Progenitor cell of endocrine pancreas (in vitro differentiated cells): ENCODE results near the gene SPSB3. TPM values are rescaled to one million over a fixed set of nuclear protein-coding genes. Genes with fewer than 3 reads are reported as not detected.

Experiments used
- DNase-seq: peaks from one replicate; pipeline ENCODE4 v3.0.0; 2021; ENCODE audit warnings: low spot score; ENCODE audit not compliant: unreplicated experiment
- H3K27ac Mint-ChIP-seq: 2 replicates; pipeline ENCODE4 v1.8.0; 2021; ENCODE audit warnings: mild to moderate bottlenecking, moderate library complexity, mixed read lengths
- H3K27me3 Mint-ChIP-seq: 2 replicates; pipeline ENCODE4 v1.8.0; 2021; ENCODE audit warnings: mixed read lengths
- H3K36me3 Mint-ChIP-seq: 2 replicates; pipeline ENCODE4 v1.8.0; 2022; ENCODE audit warnings: mixed read lengths; ENCODE audit not compliant: insufficient read depth
- H3K4me1 Mint-ChIP-seq: 2 replicates; pipeline ENCODE4 v1.8.0; 2021; ENCODE audit warnings: low read depth, mixed read lengths
- H3K4me3 Mint-ChIP-seq: 2 replicates; pipeline ENCODE4 v1.8.0; 2021; ENCODE audit warnings: low read depth, mild to moderate bottlenecking, moderate library complexity, mixed read lengths
- H3K9me3 Mint-ChIP-seq: 2 replicates; pipeline ENCODE4 v1.8.0; 2021; ENCODE audit warnings: low read depth, mixed read lengths
- CTCF ChIP-seq: fragments of 200-600 bp; sonication (generic); IDR thresholded peaks from one replicate; pipeline ENCODE4 v1.5.0; 2021; ENCODE audit warnings: antibody characterized with exemption, mild to moderate bottlenecking; ENCODE audit not compliant: unreplicated experiment
- total RNA-seq: library from RNA; stranded (reverse); gene quantifications from 2 replicates; pipeline ENCODE4 v1.2.1, GENCODE V29; 2021

SPSB3 gene
- total RNA-seq, 1 donor from 2014 or later, result 47.8 TPM

DNA sequence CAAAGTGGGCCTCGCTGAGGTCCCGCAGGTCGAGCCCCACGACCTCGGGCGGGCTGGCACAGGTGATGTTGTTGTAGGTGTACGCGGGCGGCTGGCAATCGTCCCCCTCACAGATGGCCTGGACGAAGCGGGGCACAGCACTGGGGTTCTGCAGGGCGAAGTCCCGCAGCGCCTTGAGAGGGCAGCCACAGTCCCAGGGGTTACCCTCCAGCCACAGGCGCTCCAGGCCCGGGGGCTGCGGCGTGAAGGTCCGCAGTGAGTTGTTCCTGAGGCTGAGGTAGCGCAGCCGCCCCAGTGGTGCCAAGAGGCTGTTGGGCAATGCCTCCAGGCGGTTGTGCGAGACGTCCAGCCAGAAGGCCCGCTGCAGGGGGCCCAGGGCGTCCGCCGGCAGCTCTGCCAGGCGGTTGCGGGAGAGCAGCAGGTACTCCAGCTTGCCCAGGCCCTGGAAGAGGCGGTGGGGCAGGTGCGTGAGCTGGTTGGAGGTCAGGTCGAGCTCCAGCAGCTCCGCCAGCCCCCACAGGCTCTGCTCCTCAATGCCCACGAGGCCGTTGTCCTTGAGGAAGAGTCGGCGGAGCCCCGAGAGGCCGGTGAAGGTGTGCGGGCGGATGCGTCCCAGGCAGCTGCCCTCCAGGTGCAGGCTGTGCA, 8.4 kb upstream of the SPSB3 start:
- H3K9me3 Mint-ChIP-seq, result no peaks in the 10 kb centered on the region

GRCh38 chr16:1790261-1790610, 7.9 kb upstream of the SPSB3 start:
- H3K9me3 Mint-ChIP-seq, result no peaks in the 10 kb centered on the region
- H3K27ac Mint-ChIP-seq, result no peak overlapping the region
- peak; percentile 9 for DNase-seq
- TF ChIP-seq CTCF, result no peak
- no peak overlapping the region for H3K4me3 Mint-ChIP-seq
- H3K4me1 Mint-ChIP-seq, result peaks cover 1% of the 10 kb centered on the region
- peaks cover 4% of the 10 kb centered on the region for H3K36me3 Mint-ChIP-seq
- no peaks in the 10 kb centered on the region for H3K27me3 Mint-ChIP-seq

More for the DNA sequence above, 8.4 kb upstream of the SPSB3 start:
- Mint-ChIP-seq H3K4me1 (peaks cover 3% of the 10 kb centered on the region), H3K36me3 (peaks cover 4% of the 10 kb centered on the region), H3K27ac (no peak overlapping the region), H3K4me3 (no peak overlapping the region), H3K27me3 (no peaks in the 10 kb centered on the region)
- DNase-seq, result no peak
- TF ChIP-seq CTCF, result no peak

DNA sequence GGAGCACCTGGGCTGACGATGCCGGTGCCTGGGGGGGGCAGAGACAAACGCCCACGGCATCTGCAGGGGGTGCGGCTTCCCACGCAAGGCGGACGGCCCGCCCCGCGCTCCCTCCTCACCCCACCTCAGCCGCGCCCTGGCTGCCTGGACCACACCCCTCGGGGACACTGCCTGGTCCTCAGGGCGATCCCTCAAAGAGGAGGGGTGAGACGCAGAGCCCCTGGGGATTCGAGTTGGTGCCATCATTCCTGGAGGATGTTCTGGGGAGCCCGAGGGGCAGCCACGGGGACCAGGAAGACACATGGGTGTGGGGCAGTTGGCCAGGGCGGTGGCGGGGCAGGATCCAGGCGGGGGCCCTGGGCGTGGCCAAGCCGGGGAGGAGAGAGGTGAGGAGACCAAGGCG, 7.3 kb upstream of the SPSB3 start:
- peaks cover 1% of the 10 kb centered on the region for H3K4me1 Mint-ChIP-seq
- TF ChIP-seq CTCF, result no peak
- no peak for DNase-seq
- H3K9me3 Mint-ChIP-seq, result no peaks in the 10 kb centered on the region
- no peak overlapping the region for H3K27ac Mint-ChIP-seq
- H3K27me3 Mint-ChIP-seq, result no peaks in the 10 kb centered on the region
- peaks cover 4% of the 10 kb centered on the region for H3K36me3 Mint-ChIP-seq
- H3K4me3 Mint-ChIP-seq, result no peak overlapping the region

- Mint-ChIP-seq H3K4me3 (no peak overlapping the region), H3K27ac (no peak overlapping the region), H3K27me3 (no peaks in the 10 kb centered on the region), H3K9me3 (no peaks in the 10 kb centered on the region), H3K36me3 (peaks cover 4% of the 10 kb centered on the region), H3K4me1 (peaks cover 1% of the 10 kb centered on the region)
- no peak for DNase-seq
- no peak for TF ChIP-seq CTCF
These were observed 6.3 kb upstream of the SPSB3 start for GRCh38 chr16:1788708-1789100.

GRCh38 chr16:1788095-1788707, 5.8 kb upstream of the SPSB3 start:
- peaks cover 4% of the 10 kb centered on the region for H3K36me3 Mint-ChIP-seq
- DNase-seq, result no peak
- H3K4me3 Mint-ChIP-seq, result no peak overlapping the region
- no peaks in the 10 kb centered on the region for H3K9me3 Mint-ChIP-seq
- H3K27me3 Mint-ChIP-seq, result no peaks in the 10 kb centered on the region
- H3K4me1 Mint-ChIP-seq, result peaks cover 6% of the 10 kb centered on the region
- no peak overlapping the region for H3K27ac Mint-ChIP-seq
- no peak for TF ChIP-seq CTCF
